Sigmoid colon (tissue), 3 donors: ENCODE data around the gene CCDC126.

Source experiments
- CTCF ChIP-seq, 4 experiments: fragments of 450-650 bp in 3 of 4; fragments of 200-600 bp in 1 of 4; IDR thresholded peaks; one replicate each; pipeline ENCODE4 v1.5.1; 2016 to 2019; ENCODE audit warnings: antibody characterized with exemption in 4 of 4, mild to moderate bottlenecking in 3 of 4, moderate library complexity in 2 of 4
- POLR2A ChIP-seq, 2 donors: fragments of 450-650 bp; IDR thresholded peaks; one replicate each; pipeline ENCODE4 v1.6.1; 2016; ENCODE audit warnings: antibody characterized with exemption in 2 of 2, mild to moderate bottlenecking in 2 of 2, moderate library complexity in 2 of 2

DNA sequence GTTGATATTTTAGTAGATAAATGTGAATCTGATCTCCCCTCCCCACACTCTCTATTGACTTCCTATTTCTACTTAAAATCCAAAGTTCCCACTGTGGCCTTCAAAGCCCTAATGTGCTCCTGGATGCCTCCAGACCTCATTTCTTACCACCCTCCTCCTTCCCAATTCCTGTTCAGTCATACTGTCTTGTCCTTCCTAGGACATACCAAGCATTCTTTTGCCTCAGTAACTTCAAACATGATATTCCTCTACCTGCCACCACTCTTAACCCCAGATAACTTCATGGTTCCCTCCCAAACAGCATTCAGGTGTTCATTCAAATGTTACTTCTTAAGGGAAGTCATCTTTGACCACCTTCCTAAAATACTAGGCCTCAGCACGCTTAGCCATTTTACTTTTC lies 48.6 kb downstream of the CCDC126 start:
- TF ChIP-seq POLR2A (IDR thresholded peaks at IDR 0.05), result no peak
- no peak for TF ChIP-seq CTCF (IDR thresholded peaks at IDR 0.05)
